Stimulated activated CD4-positive, alpha-beta T cell treated with anti-CD3 and anti-CD28 coated beads, Interleukin-1b, Interleukin-23, amount 100 ng/mL, for 1 hour (primary cell): Measurements from ENCODE around the gene R3HDM4.
"Not testable (repeated sequence)": the region's sequence is repeated elsewhere in the genome, so short reads cannot be mapped to it uniquely, and the experiment has no call there.

ENCODE experiments used
- DNase-seq, 2 donors: peaks; one replicate each; pipeline ENCODE4 v3.0.0-alpha.2; 2020; ENCODE audit warnings: low read depth in 2 of 2

R3HDM4 gene

GRCh38 chr19:858284-858683 lies 54.7 kb downstream of the R3HDM4 start:
- no peak for DNase-seq

GRCh38 chr19:855566-856120 lies 57.4 kb downstream of the R3HDM4 start:
- DNase-seq, result no peak

GRCh38 chr19:855142-855541 lies 57.9 kb downstream of the R3HDM4 start:
- DNase-seq, result no peak

GRCh38 chr19:854549-854948 lies 58.5 kb downstream of the R3HDM4 start:
- no peak for DNase-seq

GRCh38 chr19:853614-854220 lies 59.3 kb downstream of the R3HDM4 start:
- not testable (repeated sequence) for DNase-seq

GRCh38 chr19:853014-853585 lies 59.9 kb downstream of the R3HDM4 start:
- no peak for DNase-seq

GRCh38 chr19:852136-853013 lies 60.6 kb downstream of the R3HDM4 start, which contains the start of gene ELANE:
ELANE (plus strand) TSS chr19:852303; CDS start chr19:852329, 26 bp downstream.
- no peak for DNase-seq

GRCh38 chr19:850979-851335 lies 62.1 kb downstream of the R3HDM4 start:
- DNase-seq, result no peak

GRCh38 chr19:850221-850978 lies 62.6 kb downstream of the R3HDM4 start:
- DNase-seq, result no peak

- DNase-seq, result not testable (repeated sequence)
These were observed 63.8 kb downstream of the R3HDM4 start for GRCh38 chr19:849195-849594.

GRCh38 chr19:848386-848921 lies 64.6 kb downstream of the R3HDM4 start:
- no peak for DNase-seq
